NT2/D1 (cell line): ENCODE measurements around the gene TMOD1.
"Not testable (repeated sequence)": the region's sequence is repeated elsewhere in the genome, so short reads cannot be mapped to it uniquely, and the experiment has no call there.

Experiments used
- YY1 ChIP-seq: IDR thresholded peaks from 2 replicates; pipeline ENCODE4 v1.6.1; 2011; ENCODE audit not compliant: insufficient read length, insufficient read depth
- ZNF274 ChIP-seq: IDR thresholded peaks from 2 replicates; pipeline ENCODE4 v1.6.1; 2011; ENCODE audit warnings: mild to moderate bottlenecking, low read depth, low read length

DNA sequence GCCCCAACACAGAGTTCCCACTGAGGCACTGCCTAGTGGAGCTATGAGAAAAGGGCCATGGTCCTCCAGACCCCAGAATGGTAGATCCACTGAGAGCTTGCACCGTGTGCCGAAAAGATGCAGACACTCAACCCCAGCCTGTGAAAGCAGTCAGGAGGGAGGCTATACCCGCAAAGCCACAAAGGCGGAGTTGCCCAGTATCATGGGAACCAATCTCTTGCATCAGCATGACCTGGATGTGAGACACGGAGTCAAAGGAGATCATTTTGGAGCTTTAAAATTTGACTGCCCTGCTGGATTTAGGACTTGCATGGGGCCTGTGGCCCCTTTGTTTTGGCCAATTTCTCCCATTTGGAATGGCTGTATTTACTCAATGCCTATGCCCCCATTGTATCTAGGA is 121.0 kb downstream of the TMOD1 start:
- not testable (repeated sequence) for TF ChIP-seq YY1, ZNF274
